NCI-H2196 (cell line): ENCODE data around the gene PISD.

Experiments used
- DNase-seq: peaks from one replicate; lab custom pipeline; 2025; ENCODE audit not compliant: unreplicated experiment; lab: John Stamatoyannopoulos, UW

PISD gene

GRCh38 chr22:31652911-31653684 is 8.9 kb downstream of the PISD start:
- peak; percentile 2 for DNase-seq

DNA sequence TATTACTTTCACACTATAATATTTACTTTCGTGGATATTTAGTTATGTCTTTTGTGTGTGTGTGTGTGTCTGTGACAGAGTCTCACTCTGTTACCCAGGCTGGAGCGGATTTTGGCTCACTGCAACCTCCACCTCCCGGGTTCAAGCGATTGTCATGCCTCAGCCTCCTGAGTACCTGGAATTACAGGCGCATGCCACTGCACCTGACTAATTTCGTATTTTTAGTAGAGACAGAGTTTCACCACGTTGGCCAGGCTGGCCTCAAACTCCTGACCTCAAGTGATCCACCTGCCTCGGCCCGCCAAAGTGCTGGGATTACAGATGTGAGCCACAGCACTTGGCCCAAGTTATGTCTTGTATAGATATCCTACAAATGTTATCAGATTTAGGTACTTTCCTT is 9.9 kb downstream of the PISD start:
- DNase-seq: no peak

DNA sequence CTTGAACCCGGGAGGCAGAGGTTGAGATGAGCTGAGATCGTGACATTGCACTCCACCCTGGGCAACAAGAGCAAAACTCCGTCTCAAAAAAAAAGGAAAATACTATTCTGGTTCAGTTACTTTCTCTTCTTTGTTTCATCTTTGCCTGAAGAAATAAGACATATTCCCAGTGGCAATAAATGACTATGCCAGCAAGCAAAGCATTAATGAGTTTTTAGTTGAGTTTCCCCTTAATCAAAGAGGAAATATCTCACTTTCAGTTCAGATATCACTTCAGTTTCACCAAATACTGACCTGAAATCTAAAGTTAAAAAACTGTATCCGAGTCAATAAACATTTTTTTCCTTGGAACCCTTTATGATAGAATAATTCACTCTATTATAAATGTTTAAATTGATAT is 10.4 kb downstream of the PISD start:
- no peak for DNase-seq

GRCh38 chr22:31650391-31650790 is 11.6 kb downstream of the PISD start:
- no peak for DNase-seq

DNA sequence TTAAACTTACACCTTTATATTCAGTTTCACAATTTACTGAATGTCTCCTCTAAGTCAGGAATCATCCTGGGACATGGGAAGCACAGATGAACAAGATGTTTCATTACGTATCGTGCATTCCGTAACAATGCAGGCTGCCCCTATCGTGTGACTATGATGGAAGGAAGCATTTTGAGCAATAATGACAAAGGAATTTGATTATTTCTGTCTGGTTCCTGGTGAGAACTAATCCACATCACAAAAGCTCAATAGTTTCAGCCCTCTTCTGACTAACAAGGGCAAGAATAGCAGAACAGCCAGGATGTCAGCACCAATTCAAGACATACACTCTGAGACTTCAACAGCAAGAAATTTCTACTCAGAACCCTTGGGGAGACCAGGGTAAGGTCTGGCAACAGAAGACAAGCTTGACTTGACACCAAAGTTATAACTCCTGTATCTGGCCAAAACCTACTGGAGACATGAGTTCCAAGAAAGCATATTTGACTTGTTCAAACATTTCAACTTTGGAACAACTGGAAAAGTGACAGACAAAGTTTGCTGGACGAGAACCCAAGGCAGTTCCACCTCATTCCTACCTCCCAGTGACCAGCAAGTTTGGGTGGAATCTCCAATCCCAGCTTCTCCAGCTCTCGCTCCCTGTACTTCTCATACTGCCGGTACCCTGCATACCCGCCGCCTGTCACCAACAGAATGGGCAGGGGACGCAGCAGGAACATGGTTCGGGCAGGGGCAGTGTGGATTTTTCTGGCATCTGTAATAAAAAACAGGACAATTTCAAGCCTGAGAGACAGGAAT is 14.3 kb downstream of the PISD start:
- no peak for DNase-seq

GRCh38 chr22:31647066-31647465 is 14.9 kb downstream of the PISD start:
- no peak for DNase-seq

DNA sequence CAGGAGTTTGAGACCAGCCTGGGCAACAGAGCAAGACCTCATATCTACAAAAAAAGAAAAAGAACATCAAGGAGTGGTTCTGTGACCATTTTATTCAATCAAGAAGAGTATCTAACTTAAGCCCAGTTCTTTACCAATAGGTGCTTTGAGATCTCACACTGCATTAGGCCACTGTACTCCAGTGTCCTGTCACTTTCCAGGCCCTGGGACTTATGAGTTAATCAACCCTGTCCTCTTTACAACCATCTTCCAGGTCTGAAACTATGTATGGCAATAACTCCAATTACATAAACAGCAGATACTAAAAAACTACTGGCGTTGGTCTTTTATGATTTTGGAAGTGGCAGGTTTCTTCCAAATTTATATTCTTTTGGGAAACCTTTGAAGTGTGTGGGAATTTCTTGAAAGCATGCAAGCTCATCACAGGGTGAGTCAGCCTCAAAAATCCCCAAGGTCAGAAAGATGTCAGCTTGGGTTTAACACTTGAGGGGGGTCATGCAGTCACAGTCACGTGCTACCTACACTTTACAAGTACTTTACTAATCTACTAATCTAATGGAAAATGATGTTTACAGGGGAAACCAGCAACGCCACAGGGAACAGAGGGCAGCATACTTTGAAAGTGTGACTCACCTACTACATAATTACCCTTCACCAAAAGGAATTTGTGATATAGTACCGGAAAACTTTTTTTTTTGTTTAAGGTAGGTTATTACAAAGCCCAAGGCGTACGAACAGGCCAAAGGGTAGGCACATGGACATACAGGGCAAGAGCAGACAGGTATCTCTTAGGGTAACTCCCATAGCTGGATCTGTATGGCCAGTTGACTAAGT is 15.6 kb downstream of the PISD start:
- DNase-seq: no peak

DNA sequence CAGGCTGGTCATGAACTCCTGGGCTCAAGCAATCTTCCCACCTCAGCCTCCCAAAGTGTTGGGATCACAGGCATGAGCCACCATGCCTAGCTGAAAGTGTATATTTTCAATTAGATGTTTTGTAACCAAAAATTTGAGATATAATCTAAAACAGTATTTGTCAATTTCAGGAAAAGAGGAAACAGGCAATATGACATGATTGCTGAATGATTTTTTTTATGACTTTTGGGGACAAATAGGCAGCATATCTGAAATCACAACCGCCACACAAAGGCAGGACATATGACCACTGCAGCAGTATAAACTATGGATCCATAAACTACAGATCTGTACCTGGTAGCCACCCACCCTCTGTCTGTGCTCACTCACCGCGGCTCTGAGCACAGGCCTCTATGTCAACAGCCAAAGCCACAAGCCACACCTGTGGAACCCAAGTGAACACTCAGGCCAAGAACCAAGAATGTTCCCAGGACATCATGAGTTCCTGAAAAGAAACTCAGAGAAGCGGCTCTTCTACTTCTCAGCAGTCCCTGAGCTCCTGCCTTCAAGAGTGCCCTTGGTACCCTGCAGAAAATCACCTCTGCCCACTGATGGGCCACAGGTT is 22.5 kb downstream of the PISD start:
- DNase-seq: no peak

DNA sequence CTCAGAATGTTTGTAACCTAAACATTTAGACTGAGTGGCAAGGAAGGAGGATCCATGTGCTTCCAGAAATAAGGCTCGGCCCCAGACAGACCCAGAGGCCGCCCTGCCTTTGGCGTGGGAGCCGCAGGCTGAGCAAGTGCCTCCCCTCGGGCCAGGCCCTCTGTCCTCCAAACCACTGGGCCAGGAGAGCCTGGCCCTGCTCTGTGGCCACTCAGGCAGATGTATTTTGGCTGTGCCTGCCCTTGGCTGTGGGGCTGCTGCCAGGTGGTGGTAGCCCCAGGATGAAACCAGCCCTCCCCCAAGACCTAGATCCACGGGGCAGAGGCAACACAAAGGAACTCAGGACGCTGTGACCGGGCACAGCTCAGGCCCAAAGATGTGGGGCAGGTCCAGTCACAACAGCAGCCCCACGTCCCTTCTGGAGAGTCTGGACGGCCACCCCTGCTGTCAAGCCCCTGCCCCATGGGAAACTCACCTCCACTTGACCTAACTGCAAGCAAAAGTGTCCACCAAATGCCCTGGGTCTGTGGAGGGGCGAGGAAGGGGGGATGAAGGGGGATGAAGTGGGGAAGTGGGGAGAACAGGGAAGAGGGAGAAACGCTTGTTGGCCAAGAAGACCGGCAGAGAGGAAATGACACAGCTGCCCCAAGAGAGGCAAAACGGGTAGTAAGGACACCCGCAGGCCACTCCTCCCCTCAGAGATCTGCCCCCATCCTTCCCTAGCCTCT is 24.0 kb downstream of the PISD start:
- no peak for DNase-seq

- no peak for DNase-seq
These were observed 24.5 kb downstream of the PISD start for GRCh38 chr22:31637447-31637890.

DNA sequence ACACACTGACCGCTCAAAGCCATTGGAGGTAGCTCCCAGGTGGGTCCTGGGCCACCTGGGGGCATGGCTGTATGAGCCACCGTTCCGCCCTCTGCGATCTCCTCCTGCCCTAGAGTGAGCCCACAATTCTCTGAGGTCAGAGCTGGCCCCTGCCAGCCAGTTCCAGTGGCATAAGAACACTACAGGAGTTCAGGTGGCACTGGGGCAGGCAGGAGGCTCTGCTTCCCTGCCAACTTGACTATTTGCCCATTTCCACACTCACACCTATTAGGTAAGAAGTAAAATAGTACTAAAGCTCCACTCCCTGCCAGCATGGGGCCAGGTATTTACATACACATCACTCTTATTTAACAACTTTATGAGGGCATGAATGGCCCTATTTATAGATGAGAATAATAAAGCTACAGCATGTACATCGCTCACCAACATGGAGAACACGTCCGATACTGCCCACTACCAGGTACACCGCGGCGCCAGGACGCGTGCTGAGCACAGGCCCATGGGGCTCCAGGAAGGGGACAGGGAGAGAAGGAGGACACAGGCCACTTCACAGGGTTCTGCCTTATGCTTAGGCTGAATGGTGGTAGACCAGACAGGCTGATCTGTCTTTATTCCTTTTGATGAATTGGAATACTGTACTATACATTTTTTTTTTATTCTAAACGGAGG is 26.2 kb downstream of the PISD start:
- peak; percentile 12 for DNase-seq

DNA sequence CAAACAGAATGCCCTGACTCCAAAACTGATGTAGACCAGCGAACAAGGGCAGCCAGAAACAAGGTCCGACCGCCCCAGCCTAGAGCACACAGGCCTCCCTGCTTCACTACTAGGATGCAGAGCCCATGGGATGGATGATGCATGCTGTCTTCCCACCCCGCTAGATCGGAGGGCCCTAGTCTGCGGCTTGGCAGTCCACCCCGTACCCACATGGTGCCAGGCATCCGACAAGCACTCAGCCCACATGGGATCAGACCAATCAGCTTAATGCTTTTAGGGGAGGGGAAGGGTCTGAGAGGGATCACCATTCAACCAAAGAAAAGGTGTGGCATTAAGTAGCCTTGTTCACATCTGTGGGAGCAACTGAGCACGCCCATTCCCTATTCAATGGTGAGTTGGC is 30.6 kb downstream of the PISD start:
- DNase-seq: no peak

DNA sequence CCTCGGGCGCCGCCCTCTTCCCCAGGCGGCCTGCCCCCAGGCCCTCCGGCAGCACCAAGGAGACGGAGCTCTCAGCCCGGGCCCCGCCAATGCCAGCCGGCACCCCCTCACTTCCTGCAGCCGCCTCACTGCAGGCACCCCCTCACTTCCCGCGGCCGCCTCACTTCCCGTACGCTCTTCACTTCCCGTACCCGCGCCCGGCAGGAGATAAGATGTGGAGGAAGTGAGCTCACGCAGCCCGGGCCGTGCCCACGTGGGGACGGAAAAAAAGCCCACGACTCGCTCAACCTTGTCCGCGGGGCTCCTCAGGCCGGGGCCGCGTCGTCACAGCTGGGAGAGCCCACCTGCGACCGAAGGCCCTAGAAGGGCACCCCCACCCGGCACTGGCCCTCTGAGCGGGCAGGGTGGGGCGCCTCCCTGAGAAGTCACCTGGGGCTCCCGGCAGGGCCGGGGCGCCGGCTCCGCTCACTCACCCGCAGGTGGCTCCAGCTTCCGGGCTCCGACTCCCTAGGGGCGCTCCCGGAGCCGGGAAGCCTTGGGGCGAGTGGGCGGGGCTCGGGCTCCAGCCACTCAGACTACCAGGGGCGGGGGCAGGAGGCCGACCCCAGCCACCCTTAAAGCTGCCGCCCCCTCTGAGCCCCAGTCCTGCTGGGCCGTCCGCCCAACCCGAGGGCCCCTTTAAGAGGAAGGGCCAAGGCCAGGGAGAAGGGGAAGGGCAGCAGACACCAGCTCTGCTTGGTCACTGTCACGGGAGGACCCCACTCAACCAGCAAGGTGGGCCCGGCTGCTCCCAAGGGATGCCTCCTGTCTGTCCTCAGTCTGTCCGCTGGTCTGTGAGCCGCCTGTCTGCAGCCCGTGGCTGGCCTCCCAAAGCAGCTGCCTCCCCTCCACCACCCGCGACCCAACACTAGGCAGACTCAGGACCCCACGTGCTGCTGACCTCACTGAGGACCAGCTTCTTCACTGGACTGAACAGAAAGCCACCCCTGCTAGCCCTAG is 31.4 kb downstream of the PISD start:
- DNase-seq: no peak

GRCh38 chr22:31629741-31630184 is 32.3 kb downstream of the PISD start:
- no peak for DNase-seq

- no peak for DNase-seq
These were observed 32.9 kb downstream of the PISD start for GRCh38 chr22:31628969-31629708.

DNA sequence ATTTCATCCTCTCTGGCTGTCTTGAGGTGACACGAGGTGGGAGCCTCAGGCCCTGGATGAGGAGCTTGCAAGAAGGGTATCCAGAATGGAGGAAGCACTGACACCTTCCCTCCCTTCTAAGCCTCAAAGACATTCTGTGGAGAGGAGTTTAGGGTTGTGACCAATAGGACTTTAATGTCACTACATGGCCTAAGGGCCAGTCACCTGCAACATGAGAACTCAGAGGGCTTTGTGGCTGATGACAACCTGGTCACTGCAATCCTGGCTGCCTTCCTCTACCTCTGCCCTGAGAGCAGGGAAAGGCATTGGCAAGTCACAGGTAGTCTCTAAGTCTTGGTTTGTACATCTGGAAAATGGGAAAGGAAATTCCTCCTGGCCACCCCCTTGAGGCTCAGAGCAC is 33.7 kb downstream of the PISD start:
- DNase-seq: no peak

GRCh38 chr22:31627223-31627731 is 34.7 kb downstream of the PISD start:
- DNase-seq: no peak
